Neural cell (in vitro differentiated cells): ENCODE data around the gene SRC.

Source experiments
- CTCF ChIP-seq: fragments of 450-650 bp; IDR thresholded peaks from 2 replicates; pipeline ENCODE4 v1.5.1; 2014; ENCODE audit warnings: antibody characterized with exemption, mild to moderate bottlenecking, moderate library complexity; ENCODE audit not compliant: poor library complexity, severe bottlenecking
- EP300 ChIP-seq: fragments of 450-650 bp; conservative IDR thresholded peaks from 2 replicates; pipeline ENCODE4 v1.6.1; 2014; ENCODE audit warnings: antibody characterized with exemption, mild to moderate bottlenecking, moderate library complexity; ENCODE audit not compliant: poor library complexity, severe bottlenecking
- EZH2 ChIP-seq: fragments of 200-600, 300-800 bp; shearing (Covaris generic), sonication (generic); IDR thresholded peaks from 2 replicates; pipeline ENCODE4 v1.6.1; 2014; ENCODE audit warnings: antibody characterized with exemption, low read length, borderline replicate concordance, mild to moderate bottlenecking; ENCODE audit not compliant: insufficient read depth, poor library complexity, severe bottlenecking
- MXI1 ChIP-seq: fragments of 450-650 bp; conservative IDR thresholded peaks from 2 replicates; pipeline ENCODE4 v1.6.1; 2014; ENCODE audit warnings: antibody characterized with exemption, mild to moderate bottlenecking; ENCODE audit not compliant: poor library complexity, severe bottlenecking
- POLR2AphosphoS5 ChIP-seq: IDR thresholded peaks from 2 replicates; pipeline ENCODE4 v1.6.1; 2012
- REST ChIP-seq: IDR thresholded peaks from 2 replicates; pipeline ENCODE4 v1.6.1; 2012; ENCODE audit warnings: borderline replicate concordance
- SMC3 ChIP-seq: fragments of 450-650 bp; conservative IDR thresholded peaks from 2 replicates; pipeline ENCODE4 v1.6.1; 2014; ENCODE audit warnings: antibody characterized with exemption, mild to moderate bottlenecking, moderate library complexity; ENCODE audit not compliant: poor library complexity
- TAF1 ChIP-seq: IDR thresholded peaks from 2 replicates; pipeline ENCODE4 v1.6.1; 2012; ENCODE audit warnings: low read depth

DNA sequence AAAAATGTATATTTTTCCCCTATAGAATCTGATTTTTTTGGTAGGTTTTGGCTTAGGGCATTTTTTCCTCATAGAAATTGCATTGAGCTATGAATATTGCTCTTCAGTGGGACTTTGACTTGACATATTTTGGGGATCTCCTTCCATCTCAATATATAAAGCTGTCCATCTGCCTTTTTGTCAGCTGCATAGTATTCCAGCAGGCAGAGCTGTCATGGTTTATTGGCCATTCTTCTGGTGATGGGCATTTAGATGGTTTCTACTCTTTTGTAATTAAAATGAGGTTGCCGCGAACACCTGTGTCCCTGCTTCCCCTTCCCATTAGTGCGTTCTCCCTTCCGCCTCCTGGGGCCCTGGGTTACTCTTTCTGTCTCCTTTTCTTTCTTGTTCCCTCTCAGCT lies 95.1 kb downstream of the SRC start:
- TF ChIP-seq TAF1 (no peak), POLR2AphosphoS5 (no peak), REST (no peak), CTCF (no peak), MXI1 (no peak), EZH2 (no peak), SMC3 (no peak), EP300 (no peak)
